Neuronal stem cell (in vitro differentiated cells): ENCODE results near the gene COL20A1.
A peak's percentile ranks its signal among the peaks of the same experiment; 100 is the strongest.

Experiments
- DNase-seq: peaks from one replicate; pipeline ENCODE4 v3.0.0-alpha.2; 2013; ENCODE audit warnings: low spot score
- H2AFZ ChIP-seq: one replicate; pipeline ENCODE4 v1.6.1; 2013; ENCODE audit warnings: mild to moderate bottlenecking, low read length, inconsistent platforms
- H2AK5ac ChIP-seq: 2 replicates; pipeline ENCODE4 v1.6.1; 2013; ENCODE audit warnings: low read depth, mild to moderate bottlenecking, inconsistent platforms, low read length, moderate library complexity, mixed read lengths
- H2BK120ac ChIP-seq: 2 replicates; pipeline ENCODE4 v1.6.1; 2013; ENCODE audit warnings: low read depth, mild to moderate bottlenecking, inconsistent platforms, low read length, moderate library complexity, mixed read lengths
- H2BK12ac ChIP-seq: one replicate; pipeline ENCODE4 v1.6.1; 2013; ENCODE audit warnings: low read length, inconsistent platforms
- H2BK15ac ChIP-seq: 2 replicates; pipeline ENCODE4 v1.6.1; 2013; ENCODE audit warnings: mild to moderate bottlenecking, low read length, inconsistent platforms, mixed read lengths
- H2BK5ac ChIP-seq: one replicate; pipeline ENCODE4 v1.6.1; 2013; ENCODE audit warnings: inconsistent platforms, mild to moderate bottlenecking, low read length, moderate library complexity
- H3K14ac ChIP-seq: one replicate; pipeline ENCODE4 v1.6.1; 2013; ENCODE audit warnings: low read length, inconsistent platforms
- H3K18ac ChIP-seq: 2 replicates; pipeline ENCODE4 v1.6.1; 2013; ENCODE audit warnings: low read length, inconsistent platforms
- H3K23ac ChIP-seq: 2 replicates; pipeline ENCODE4 v1.6.1; 2013; ENCODE audit warnings: low read depth, mild to moderate bottlenecking, mixed read lengths, low read length, inconsistent platforms; ENCODE audit not compliant: poor library complexity
- H3K27ac ChIP-seq: replicated peaks from 3 replicates; pipeline ENCODE4 v1.5.1; 2013; ENCODE audit warnings: low read length, inconsistent platforms
- H3K27me3 ChIP-seq, 3 experiments: 2 replicates each; pipeline ENCODE4 v1.6.1; 2013; ENCODE audit warnings: low read length in 3 of 3, mild to moderate bottlenecking in 2 of 3, inconsistent platforms in 1 of 3, low read depth in 1 of 3, mixed read lengths in 1 of 3, moderate library complexity in 1 of 3; ENCODE audit not compliant: control insufficient read depth in 3 of 3, insufficient read depth in 3 of 3
- H3K36me3 ChIP-seq, 2 donors: replicated peaks in 1 of 2; 2 replicates each; pipeline ENCODE4 v1.6.1; 2013; ENCODE audit warnings: low read length in 2 of 2; ENCODE audit not compliant: control insufficient read depth in 2 of 2, insufficient read depth in 2 of 2
- H3K4ac ChIP-seq: 2 replicates; pipeline ENCODE4 v1.6.1; 2013; ENCODE audit warnings: inconsistent platforms, mild to moderate bottlenecking, low read length, moderate library complexity
- H3K4me1 ChIP-seq, 2 donors: 1 replicate in 1 of 2; 2 replicates in 1 of 2; pipeline ENCODE4 v1.6.1; 2013; ENCODE audit warnings: low read length in 2 of 2, low read depth in 1 of 2; ENCODE audit not compliant: control insufficient read depth in 2 of 2, insufficient read depth in 1 of 2
- H3K4me2 ChIP-seq: one replicate; pipeline ENCODE4 v1.6.1; 2013; ENCODE audit warnings: mild to moderate bottlenecking, low read length, inconsistent platforms; ENCODE audit not compliant: insufficient read depth, poor library complexity, severe bottlenecking
- H3K4me3 ChIP-seq, 2 donors: 2 replicates each; pipeline ENCODE4 v1.5.1; 2013; ENCODE audit warnings: low read length in 2 of 2, mild to moderate bottlenecking in 2 of 2, inconsistent platforms in 1 of 2, moderate library complexity in 1 of 2
- H3K79me1 ChIP-seq: one replicate; pipeline ENCODE4 v1.6.1; 2013; ENCODE audit warnings: low read depth, mild to moderate bottlenecking, inconsistent platforms, low read length, moderate library complexity
- H3K9ac ChIP-seq: one replicate; pipeline ENCODE4 v1.6.1; 2013; ENCODE audit warnings: mild to moderate bottlenecking, low read depth, low read length, inconsistent platforms; ENCODE audit not compliant: poor library complexity
- H3K9me3 ChIP-seq, 2 donors: replicated peaks in 1 of 2; 2 replicates each; pipeline versions ENCODE3 to v1.6.1; 2013; ENCODE audit warnings: low read length in 2 of 2, mild to moderate bottlenecking in 2 of 2, inconsistent platforms in 1 of 2, low read depth in 1 of 2, mixed read lengths in 1 of 2, moderate library complexity in 1 of 2; ENCODE audit not compliant: control insufficient read depth in 2 of 2, insufficient read depth in 1 of 2
- H4K8ac ChIP-seq: one replicate; pipeline ENCODE4 v1.6.1; 2013; ENCODE audit warnings: low read depth, mild to moderate bottlenecking, inconsistent platforms, low read length, moderate library complexity
- H4K91ac ChIP-seq: one replicate; pipeline ENCODE4 v1.6.1; 2013; ENCODE audit warnings: low read length, low read depth, mild to moderate bottlenecking, inconsistent platforms; ENCODE audit not compliant: poor library complexity
- WGBS, 2 donors: extraction: QIAGEN DNeasy Blood & Tissue Kit; methylation state at CpG; one replicate each; pipeline ENCODE4 v1.1.7; 2013; ENCODE audit warnings: missing lambda C conversion rate in 2 of 2, mixed read lengths in 1 of 2; ENCODE audit not compliant: insufficient read length in 2 of 2, insufficient replicate concordance in 1 of 2; ENCODE audit errors: extremely low coverage in 2 of 2; 5-methylcytosine and 5-hydroxymethylcytosine counted together

Gene COL20A1

GRCh38 chr20:63315731-63316491 is 22.9 kb downstream of the COL20A1 start:
- Histone ChIP-seq H3K79me1 (peaks cover 2% of the 10 kb centered on the region), H3K4me3 (no peak overlapping the region), H3K18ac (peak overlapping the region; percentile 27), H3K4me1 (peaks cover 0 to 2% of the 10 kb centered on the region in 2 donors), H2AFZ (no peak overlapping the region), H3K27ac (no peak overlapping the region), H2BK15ac (peak overlapping the region; percentile 4), H4K8ac (no peak overlapping the region), H2AK5ac (peak overlapping the region; percentile 37), H3K14ac (no peak overlapping the region), H2BK5ac (peak overlapping the region; percentile 71), H3K4ac (peak overlapping the region; percentile 23), H3K36me3 (no peaks in the 10 kb centered on the region), H3K23ac (peak overlapping the region; percentile 25), H4K91ac (no peak overlapping the region), H3K4me2 (no peak overlapping the region), H3K9ac (no peak overlapping the region), H3K9me3 (no peaks in the 10 kb centered on the region), H3K27me3 (peaks cover 0 to 7% (median 0%) of the 10 kb centered on the region in 3 experiments), H2BK12ac (no peak overlapping the region), H2BK120ac (peak overlapping the region; percentile 61)
- no CpG with 5 or more reads among the region's 31 CpGs for WGBS, 2 donors
- no peak for DNase-seq

- Histone ChIP-seq H3K27ac (no peak overlapping the region), H3K18ac (peak overlapping the region; percentile 80), H4K8ac (no peak overlapping the region), H3K23ac (no peak overlapping the region), H2BK15ac (no peak overlapping the region), H2AK5ac (peak overlapping the region; percentile 37), H3K9me3 (no peaks in the 10 kb centered on the region), H2BK12ac (no peak overlapping the region), H3K27me3 (peaks cover 0 to 11% (median 0%) of the 10 kb centered on the region in 3 experiments), H3K4ac (peak overlapping the region; percentile 23), H2AFZ (no peak overlapping the region), H3K4me3 (no peak overlapping the region), H2BK120ac (no peak overlapping the region), H3K14ac (no peak overlapping the region), H3K79me1 (peaks cover 2% of the 10 kb centered on the region), H4K91ac (no peak overlapping the region), H3K36me3 (no peaks in the 10 kb centered on the region), H3K9ac (no peak overlapping the region), H2BK5ac (no peak overlapping the region), H3K4me1 (no peaks in the 10 kb centered on the region), H3K4me2 (no peak overlapping the region)
- DNase-seq = no peak
- no CpG with 5 or more reads among the region's 14 CpGs for WGBS, 2 donors
Measured at GRCh38 chr20:63316502-63316921, 23.5 kb downstream of the COL20A1 start.

GRCh38 chr20:63317061-63317460 is 24.1 kb downstream of the COL20A1 start:
- no peaks in the 10 kb centered on the region for H3K4me1 ChIP-seq
- no peaks in the 10 kb centered on the region for H3K9me3 ChIP-seq
- no peak overlapping the region for H2AK5ac ChIP-seq
- no peak overlapping the region for H3K4me2 ChIP-seq
- no peak overlapping the region for H4K91ac ChIP-seq
- no peak overlapping the region for H3K4me3 ChIP-seq
- no peak overlapping the region for H2AFZ ChIP-seq
- no peak overlapping the region for H3K14ac ChIP-seq
- H3K9ac ChIP-seq = no peak overlapping the region
- no peak overlapping the region for H4K8ac ChIP-seq
- no peak overlapping the region for H3K23ac ChIP-seq
- H3K4ac ChIP-seq = no peak overlapping the region
- peaks cover 0 to 13% (median 0%) of the 10 kb centered on the region in 3 experiments for H3K27me3 ChIP-seq
- H3K79me1 ChIP-seq = peaks cover 2% of the 10 kb centered on the region
- H2BK5ac ChIP-seq = no peak overlapping the region
- H3K27ac ChIP-seq = no peak overlapping the region
- no CpG with 5 or more reads among the region's 6 CpGs for WGBS, 2 donors
- no peaks in the 10 kb centered on the region for H3K36me3 ChIP-seq
- no peak overlapping the region for H2BK12ac ChIP-seq
- no peak overlapping the region for H3K18ac ChIP-seq
- no peak overlapping the region for H2BK15ac ChIP-seq
- no peak overlapping the region for H2BK120ac ChIP-seq
- DNase-seq = no peak

- no peak overlapping the region for H3K23ac ChIP-seq
- peak overlapping the region; percentile 56 for H2AK5ac ChIP-seq
- H3K4me3 ChIP-seq = no peak overlapping the region
- H3K27ac ChIP-seq = no peak overlapping the region
- peaks cover 0 to 15% (median 0%) of the 10 kb centered on the region in 3 experiments for H3K27me3 ChIP-seq
- H3K79me1 ChIP-seq = peaks cover 4% of the 10 kb centered on the region
- no peaks in the 10 kb centered on the region for H3K9me3 ChIP-seq
- no peak overlapping the region for H3K4me2 ChIP-seq
- no peak overlapping the region for H2AFZ ChIP-seq
- peak overlapping the region; percentile 57 for H3K18ac ChIP-seq
- H2BK120ac ChIP-seq = no peak overlapping the region
- no peak overlapping the region for H3K9ac ChIP-seq
- no peak overlapping the region for H2BK5ac ChIP-seq
- H3K4me1 ChIP-seq = peaks cover under 1 to 2% of the 10 kb centered on the region in 2 donors
- H2BK15ac ChIP-seq = peak overlapping the region; percentile 49
- no peak overlapping the region for H4K91ac ChIP-seq
- H3K36me3 ChIP-seq = no peaks in the 10 kb centered on the region
- no peak overlapping the region for H4K8ac ChIP-seq
- no CpG with 5 or more reads among the region's 18 CpGs for WGBS, 2 donors
- peak overlapping the region; percentile 38 for H3K14ac ChIP-seq
- peak overlapping the region; percentile 89 for H3K4ac ChIP-seq
- no peak overlapping the region for H2BK12ac ChIP-seq
- no peak for DNase-seq
Measured at GRCh38 chr20:63317601-63318291, 24.8 kb downstream of the COL20A1 start.
